ENCODE data around the gene SZRD1. TPM values are rescaled to one million over a fixed set of nuclear protein-coding genes. Genes with fewer than 3 reads are reported as not detected.

SZRD1 gene
- total and polyA plus RNA-seq, 9 of the 15 experiments (the other 6 are each of a cell fraction or from before 2014, with no cell fraction given), result 3.9 to 149 (median 82.5) TPM

DNA sequence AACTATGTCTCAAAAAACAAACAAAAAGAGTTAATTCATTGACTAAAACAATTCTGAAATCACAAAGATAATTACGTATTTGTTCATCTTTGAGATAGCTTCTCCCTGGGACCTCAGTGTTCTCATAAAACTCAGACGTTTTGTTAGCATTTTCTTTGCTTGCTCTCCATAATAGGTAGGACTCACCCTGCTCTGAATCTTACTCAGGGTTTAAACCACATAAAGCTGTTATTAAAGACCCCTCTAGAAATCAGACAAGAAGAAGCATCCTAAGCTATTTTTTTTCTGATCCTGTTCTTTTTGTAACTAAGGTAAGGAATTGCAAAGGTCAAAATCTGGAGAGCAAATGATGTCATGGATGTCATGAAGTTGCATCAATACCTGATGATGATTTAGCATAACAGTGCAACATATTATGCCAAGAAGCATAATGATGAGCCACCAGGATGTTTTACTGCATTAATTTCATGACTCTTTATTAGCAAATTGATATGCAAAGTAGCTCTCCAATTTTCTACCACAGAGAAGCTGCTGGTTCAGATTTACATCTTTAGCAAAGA lies 17.1 kb upstream of the SZRD1 start (continued):
- no peak for TF ChIP-seq XRCC4 (IDR thresholded peaks at IDR 0.05; ENCODE audit: extremely low read depth, insufficient read depth, insufficient read length)
- TF ChIP-seq MTA2 (IDR thresholded peaks at IDR 0.05; ENCODE audit: low read depth), result no peak
- no peak for TF ChIP-seq KDM5B (IDR thresholded peaks at IDR 0.05; ENCODE audit: insufficient replicate concordance, low read depth, low read length)
- TF ChIP-seq, protein P1, sequence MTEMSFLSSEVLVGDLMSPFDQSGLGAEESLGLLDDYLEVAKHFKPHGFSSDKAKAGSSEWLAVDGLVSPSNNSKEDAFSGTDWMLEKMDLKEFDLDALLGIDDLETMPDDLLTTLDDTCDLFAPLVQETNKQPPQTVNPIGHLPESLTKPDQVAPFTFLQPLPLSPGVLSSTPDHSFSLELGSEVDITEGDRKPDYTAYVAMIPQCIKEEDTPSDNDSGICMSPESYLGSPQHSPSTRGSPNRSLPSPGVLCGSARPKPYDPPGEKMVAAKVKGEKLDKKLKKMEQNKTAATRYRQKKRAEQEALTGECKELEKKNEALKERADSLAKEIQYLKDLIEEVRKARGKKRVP (CRISPR knock-in tag; IDR thresholded peaks at IDR 0.05), result peak; percentile 23; the same call in 1 of the 2 replicates
- TF ChIP-seq ZNF696 (CRISPR knock-in tag; conservative IDR thresholded peaks at IDR 0.05), result no peak
- TF ChIP-seq BDP1 (IDR thresholded peaks at IDR 0.05; ENCODE audit: insufficient read depth, insufficient read length), result no peak
- TF ChIP-seq SIN3B (IDR thresholded peaks at IDR 0.05; ENCODE audit: low read depth), result no peak
- no peak for TF ChIP-seq ZBTB43 (CRISPR knock-in tag; IDR thresholded peaks at IDR 0.05)
- no peak for TF ChIP-seq ZNF41 (CRISPR knock-in tag; conservative IDR thresholded peaks at IDR 0.05)
- TF ChIP-seq POLR3A (IDR thresholded peaks at IDR 0.05; ENCODE audit: borderline replicate concordance, extremely low read depth, insufficient read depth, insufficient read length), result no peak
- TF ChIP-seq TEAD4 (IDR thresholded peaks at IDR 0.05; ENCODE audit: low read length), result no peak
- TF ChIP-seq TEAD4 (CRISPR knock-in tag; IDR thresholded peaks at IDR 0.05; ENCODE audit: borderline replicate concordance), result no peak
- peak; percentile 45; the same call in 1 of the 2 replicates for TF ChIP-seq ZNF175 (CRISPR knock-in tag; IDR thresholded peaks at IDR 0.05; ENCODE audit: low read depth)
- TF ChIP-seq ZNF780A (CRISPR knock-in tag; IDR thresholded peaks at IDR 0.05), result no peak
- TF ChIP-seq, protein P2, sequence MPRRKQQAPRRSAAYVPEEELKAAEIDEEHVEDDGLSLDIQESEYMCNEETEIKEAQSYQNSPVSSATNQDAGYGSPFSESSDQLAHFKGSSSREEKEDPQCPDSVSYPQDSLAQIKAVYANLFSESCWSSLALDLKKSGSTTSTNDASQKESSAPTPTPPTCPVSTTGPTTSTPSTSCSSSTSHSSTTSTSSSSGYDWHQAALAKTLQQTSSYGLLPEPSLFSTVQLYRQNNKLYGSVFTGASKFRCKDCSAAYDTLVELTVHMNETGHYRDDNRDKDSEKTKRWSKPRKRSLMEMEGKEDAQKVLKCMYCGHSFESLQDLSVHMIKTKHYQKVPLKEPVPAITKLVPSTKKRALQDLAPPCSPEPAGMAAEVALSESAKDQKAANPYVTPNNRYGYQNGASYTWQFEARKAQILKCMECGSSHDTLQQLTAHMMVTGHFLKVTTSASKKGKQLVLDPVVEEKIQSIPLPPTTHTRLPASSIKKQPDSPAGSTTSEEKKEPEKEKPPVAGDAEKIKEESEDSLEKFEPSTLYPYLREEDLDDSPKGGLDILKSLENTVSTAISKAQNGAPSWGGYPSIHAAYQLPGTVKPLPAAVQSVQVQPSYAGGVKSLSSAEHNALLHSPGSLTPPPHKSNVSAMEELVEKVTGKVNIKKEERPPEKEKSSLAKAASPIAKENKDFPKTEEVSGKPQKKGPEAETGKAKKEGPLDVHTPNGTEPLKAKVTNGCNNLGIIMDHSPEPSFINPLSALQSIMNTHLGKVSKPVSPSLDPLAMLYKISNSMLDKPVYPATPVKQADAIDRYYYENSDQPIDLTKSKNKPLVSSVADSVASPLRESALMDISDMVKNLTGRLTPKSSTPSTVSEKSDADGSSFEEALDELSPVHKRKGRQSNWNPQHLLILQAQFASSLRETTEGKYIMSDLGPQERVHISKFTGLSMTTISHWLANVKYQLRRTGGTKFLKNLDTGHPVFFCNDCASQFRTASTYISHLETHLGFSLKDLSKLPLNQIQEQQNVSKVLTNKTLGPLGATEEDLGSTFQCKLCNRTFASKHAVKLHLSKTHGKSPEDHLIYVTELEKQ (CRISPR knock-in tag; IDR thresholded peaks at IDR 0.05), result no peak
- peak; percentile 28; the same call in 1 of the 2 replicates for TF ChIP-seq HDAC8 (tag; IDR thresholded peaks at IDR 0.05)
- no peak for TF ChIP-seq ELF2 (CRISPR knock-in tag; IDR thresholded peaks at IDR 0.05)
- no peak for TF ChIP-seq SMARCA5 (IDR thresholded peaks at IDR 0.05)
- TF ChIP-seq HNRNPUL1 (IDR thresholded peaks at IDR 0.05; ENCODE audit: low read length), result no peak
- TF ChIP-seq HMGXB4 (CRISPR knock-in tag; IDR thresholded peaks at IDR 0.05), result no peak
- no peak for TF ChIP-seq COPS2 (conservative IDR thresholded peaks at IDR 0.05)
- no peak for TF ChIP-seq ZNF274 (IDR thresholded peaks at IDR 0.05; ENCODE audit: borderline replicate concordance, low read depth, low read length)
- TF ChIP-seq NBN (IDR thresholded peaks at IDR 0.05; ENCODE audit: low read depth), result no peak
